HG03103 (cell line): Measurements from ENCODE around the gene ISLR.

ENCODE experiments used
- ATAC-seq: cut with Tn5 transposase; IDR thresholded peaks from one replicate; pipeline ENCODE4 v1.9.1; 2021; ENCODE audit warnings: low read depth; ENCODE audit not compliant: unreplicated experiment

The ISLR gene

GRCh38 chr15:74170875-74171578 is 2.5 kb upstream of the ISLR start:
- no peak for ATAC-seq

- no peak for ATAC-seq
Measured at GRCh38 chr15:74171965-74172541, 1.5 kb upstream of the ISLR start.

- no peak for ATAC-seq
Measured at GRCh38 chr15:74172701-74173379, 670 bp upstream of the ISLR start.

- no peak for ATAC-seq
Measured at GRCh38 chr15:74174219-74174957, 878 bp downstream of the ISLR start.

DNA sequence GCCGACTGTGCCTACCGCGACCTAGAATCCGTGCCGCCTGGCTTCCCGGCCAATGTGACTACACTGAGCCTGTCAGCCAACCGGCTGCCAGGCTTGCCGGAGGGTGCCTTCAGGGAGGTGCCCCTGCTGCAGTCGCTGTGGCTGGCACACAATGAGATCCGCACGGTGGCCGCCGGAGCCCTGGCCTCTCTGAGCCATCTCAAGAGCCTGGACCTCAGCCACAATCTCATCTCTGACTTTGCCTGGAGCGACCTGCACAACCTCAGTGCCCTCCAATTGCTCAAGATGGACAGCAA is 1.4 kb downstream of the ISLR start:
- no peak for ATAC-seq

- ATAC-seq: no peak
Measured at GRCh38 chr15:74175271-74176191, 2.0 kb downstream of the ISLR start.

GRCh38 chr15:74176262-74177214 is 3.0 kb downstream of the ISLR start:
- no peak for ATAC-seq

GRCh38 chr15:74178326-74179100 is 5.0 kb downstream of the ISLR start:
- no peak for ATAC-seq

DNA sequence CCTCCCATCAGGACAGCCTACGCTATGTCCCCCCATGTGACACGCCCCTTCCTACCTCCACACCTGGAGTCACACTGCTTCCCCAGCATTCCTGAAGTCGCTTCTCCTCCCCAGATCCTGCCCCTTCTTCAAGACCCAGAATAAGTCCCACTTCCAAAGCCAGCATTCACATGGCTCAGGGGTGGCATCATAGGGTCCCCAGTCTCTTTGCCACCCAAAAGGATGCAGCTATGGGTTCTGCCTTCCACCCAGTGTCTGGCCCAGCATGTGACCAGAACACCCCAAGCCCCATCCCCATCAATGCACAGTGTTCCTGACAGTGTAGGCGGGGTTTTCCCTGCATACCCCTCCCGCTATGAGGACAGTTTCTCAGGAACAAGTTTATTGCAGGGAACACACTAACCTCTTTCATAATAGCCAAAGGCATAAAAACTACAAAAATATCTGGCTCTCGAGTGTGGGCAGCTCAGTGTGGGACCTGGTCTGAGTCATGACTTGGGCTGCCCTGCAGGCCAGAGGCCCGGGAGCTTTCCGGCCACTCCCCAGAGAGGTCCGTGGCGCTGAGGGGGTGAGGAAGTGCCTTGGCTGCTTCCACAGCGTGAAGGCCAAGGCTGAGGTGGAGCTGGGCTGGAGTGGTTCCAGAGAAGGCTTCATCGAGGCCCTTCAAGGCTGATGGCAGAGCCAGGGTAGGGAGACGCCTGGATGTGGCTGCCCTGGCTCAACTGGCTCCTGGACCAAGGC is 5.8 kb downstream of the ISLR start:
- no peak for ATAC-seq

- no peak for ATAC-seq
Measured at GRCh38 chr15:74179983-74180880, 6.7 kb downstream of the ISLR start.

- ATAC-seq: no peak
Measured at GRCh38 chr15:74180881-74181602, 7.5 kb downstream of the ISLR start.

DNA sequence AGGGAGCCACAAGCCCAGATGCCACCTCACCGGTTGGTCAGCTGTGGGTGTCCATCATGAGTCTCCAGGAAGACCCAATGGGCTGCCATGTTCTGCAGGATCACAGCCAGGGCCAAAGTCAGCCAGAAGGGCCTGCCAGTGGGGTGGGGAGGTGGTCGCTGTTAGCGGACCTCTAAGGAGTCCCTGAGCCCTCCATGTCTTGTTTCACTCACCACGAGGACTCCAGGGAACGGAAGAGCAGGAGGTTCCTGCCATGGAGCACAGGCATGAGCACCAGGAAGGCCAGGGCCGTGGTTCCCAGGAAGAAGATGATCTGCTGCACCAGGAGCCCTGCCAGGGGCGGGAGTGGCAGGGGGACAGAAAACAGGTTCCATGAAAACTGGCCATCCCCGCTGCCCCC is 8.6 kb downstream of the ISLR start:
- ATAC-seq: no peak

DNA sequence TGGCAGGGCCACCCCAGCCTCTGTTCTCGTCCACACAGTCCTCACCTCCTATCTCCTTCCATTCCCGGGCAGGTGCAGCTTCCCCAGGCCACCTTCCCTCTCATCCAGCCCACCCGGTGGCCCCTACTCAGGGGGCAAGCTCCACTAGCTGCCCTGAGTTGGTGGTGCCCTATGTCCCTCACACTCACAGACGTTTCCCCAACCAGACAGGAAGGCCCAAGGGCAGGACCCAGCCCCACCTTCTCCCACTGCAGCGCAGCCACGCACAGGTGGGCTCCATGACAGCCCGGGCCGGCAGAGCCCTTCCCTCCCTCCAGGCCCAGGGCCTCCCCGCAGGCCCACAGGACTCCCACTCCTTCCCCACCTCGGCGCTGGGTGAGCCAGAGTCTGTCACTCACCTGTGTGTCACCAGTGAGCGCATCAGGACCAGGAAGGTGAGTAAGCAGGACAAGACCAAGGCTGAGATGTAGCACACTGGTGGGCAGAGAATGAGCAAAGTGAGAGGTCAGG is 11.1 kb downstream of the ISLR start:
- no peak for ATAC-seq

- no peak for ATAC-seq
Measured at GRCh38 chr15:74185710-74186348, 12.3 kb downstream of the ISLR start.

GRCh38 chr15:74188216-74188615 is 14.7 kb downstream of the ISLR start:
- ATAC-seq: no peak

DNA sequence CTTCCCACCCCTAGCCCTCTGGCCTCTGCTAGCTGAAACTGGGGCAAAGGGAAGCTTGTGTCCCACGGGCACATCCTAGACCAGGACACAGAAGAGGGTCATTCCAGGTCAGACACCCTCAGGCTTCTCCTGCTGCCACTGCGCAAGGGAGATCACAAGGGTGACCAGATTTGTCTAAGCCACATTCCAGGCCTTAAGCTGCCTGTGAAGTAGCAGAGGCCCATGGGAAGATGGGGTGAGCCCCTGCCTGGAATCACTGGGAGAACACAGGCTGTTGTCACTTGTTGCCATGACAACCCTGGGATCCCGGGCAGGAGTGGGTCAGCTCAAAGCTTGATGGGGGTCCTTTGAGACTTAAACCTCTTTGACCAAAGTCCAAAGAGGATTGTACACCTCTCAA is 18.3 kb downstream of the ISLR start:
- no peak for ATAC-seq
